ENCODE measurements around the gene STK33. TPM values are rescaled to one million over a fixed set of nuclear protein-coding genes. Genes with fewer than 3 reads are reported as not detected.

The STK33 gene
- polyA plus RNA-seq, 1 of the 3 experiments (the other 2 are of a cell fraction) = 12.3 TPM

DNA sequence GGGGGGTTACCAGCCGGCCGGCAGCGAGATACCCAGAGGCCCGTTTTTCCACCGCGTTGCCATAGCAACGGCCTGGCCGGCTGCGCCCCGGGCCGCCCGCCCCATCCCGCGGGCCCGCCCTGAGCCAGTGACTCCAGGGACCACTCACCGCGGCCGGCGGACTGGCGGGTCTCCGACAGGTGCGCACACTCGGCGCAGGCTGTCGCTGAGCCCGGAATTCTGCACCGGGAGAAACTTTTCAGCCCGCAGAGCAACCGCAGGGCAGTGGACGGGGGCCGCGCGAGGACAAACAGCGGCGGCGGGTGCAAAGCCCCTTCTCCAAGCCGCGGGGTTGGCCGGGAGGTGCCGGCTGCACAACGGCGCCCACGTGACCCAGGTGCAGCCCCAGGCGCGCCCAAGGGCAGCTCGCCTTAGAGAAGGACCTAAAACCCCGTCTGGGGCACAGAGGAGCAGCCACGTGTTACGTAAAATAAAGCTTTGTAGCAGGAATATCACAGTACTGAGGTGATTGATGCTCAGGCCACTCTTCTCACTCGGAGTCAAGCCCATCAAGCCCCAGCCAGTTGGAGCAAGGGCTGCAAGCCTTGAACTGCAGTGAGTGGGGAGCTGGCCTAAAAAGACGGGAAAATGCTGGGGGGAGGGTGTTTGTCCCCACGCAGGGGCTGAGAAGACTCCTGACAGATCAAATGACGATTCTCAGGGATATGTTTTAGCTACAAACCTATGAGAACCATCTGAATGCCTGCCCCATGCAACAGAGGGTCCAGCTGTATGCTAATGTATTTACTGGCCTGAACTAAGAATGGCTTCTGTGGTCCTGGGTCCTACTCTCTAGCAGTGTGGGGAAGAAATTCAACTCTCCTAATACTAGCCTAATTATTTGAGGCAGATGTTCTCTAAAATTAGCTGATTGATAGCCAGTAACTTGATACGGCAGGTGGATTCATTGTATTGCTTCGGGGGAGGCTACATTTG, at the start of gene STK33 (continued):
- TF ChIP-seq NFIC (IDR thresholded peaks at IDR 0.05; ENCODE audit: borderline replicate concordance) (no peak), NRF1 (IDR thresholded peaks at IDR 0.05; ENCODE audit: low read depth, low read length) (no peak)
- TF ChIP-seq, protein P1, sequence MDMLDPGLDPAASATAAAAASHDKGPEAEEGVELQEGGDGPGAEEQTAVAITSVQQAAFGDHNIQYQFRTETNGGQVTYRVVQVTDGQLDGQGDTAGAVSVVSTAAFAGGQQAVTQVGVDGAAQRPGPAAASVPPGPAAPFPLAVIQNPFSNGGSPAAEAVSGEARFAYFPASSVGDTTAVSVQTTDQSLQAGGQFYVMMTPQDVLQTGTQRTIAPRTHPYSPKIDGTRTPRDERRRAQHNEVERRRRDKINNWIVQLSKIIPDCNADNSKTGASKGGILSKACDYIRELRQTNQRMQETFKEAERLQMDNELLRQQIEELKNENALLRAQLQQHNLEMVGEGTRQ (IDR thresholded peaks at IDR 0.05; ENCODE audit: borderline replicate concordance, low read depth, low read length) = peak; percentile 60
- TF ChIP-seq, protein P2, sequence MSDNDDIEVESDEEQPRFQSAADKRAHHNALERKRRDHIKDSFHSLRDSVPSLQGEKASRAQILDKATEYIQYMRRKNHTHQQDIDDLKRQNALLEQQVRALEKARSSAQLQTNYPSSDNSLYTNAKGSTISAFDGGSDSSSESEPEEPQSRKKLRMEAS (IDR thresholded peaks at IDR 0.05; ENCODE audit: low read depth) = peak; percentile 78

DNA sequence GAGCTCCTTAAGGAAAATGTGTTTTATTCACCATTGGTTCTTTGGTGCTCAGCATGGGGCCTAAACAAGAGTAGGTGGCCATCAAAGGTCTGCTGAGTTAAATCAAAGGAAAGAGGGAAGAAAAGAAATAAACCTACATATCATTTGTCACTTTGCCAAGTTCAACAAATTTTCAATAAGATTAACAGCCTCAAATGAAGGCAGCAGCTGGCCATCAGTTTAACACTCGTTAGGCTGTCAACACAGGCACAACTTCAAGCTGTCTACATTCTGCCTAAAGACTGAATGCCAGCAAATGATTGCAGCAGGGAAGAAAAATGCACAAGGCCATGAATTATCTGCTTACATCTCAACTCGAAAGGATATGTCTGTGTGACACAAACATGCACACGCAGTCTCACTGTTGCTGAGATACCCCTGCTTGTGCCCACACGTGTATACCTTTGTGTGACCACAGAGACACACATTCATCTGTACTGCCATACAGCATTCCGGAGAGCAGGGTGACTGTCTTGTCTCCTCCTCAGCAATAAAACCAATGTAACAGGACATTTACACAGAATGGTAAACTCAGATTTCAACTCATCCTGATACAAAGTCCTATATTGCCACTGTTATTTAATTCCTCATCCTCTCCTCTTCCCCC, 48.3 kb upstream of the STK33 start:
- Histone ChIP-seq H3K27ac (ENCODE audit: low read depth in 2 of 2, low read length in 1 of 2) (no peak overlapping the region), H3K9ac (no peak overlapping the region), H3K4me1 (ENCODE audit: control insufficient read depth in 1 of 2, insufficient read depth in 2 of 2, low read depth in 1 of 2, low read length in 1 of 2) (no peaks in the 10 kb centered on the region; a peak in 1 of 4 replicates), H3K9me3 (no peaks in the 10 kb centered on the region), H2AFZ (ENCODE audit: low read depth) (no peak overlapping the region), H3K27me3 (ENCODE audit: insufficient read depth) (no peaks in the 10 kb centered on the region), H3K36me3 (replicated peaks in 1 of 2; ENCODE audit: control insufficient read depth in 1 of 2, insufficient read depth in 2 of 2, low read length in 1 of 2) (peaks cover 9 to 46% of the 10 kb centered on the region in 2 experiments), H4K20me1 (ENCODE audit: insufficient read depth) (no peaks in the 10 kb centered on the region), H3F3A (replicated peaks; ENCODE audit: insufficient read depth) (no peaks in the 10 kb centered on the region), H3K9me2 (no peaks in the 10 kb centered on the region), H3K4me3 (ENCODE audit: low read depth in 2 of 2, low read length in 1 of 2) (no peak overlapping the region), H3K79me2 (ENCODE audit: insufficient read depth) (no peaks in the 10 kb centered on the region), H3K4me2 (no peak overlapping the region)
- ChIA-PET POLR2A (no interaction called here), CTCF (no interaction called here)
- WGBS (ENCODE audit: low lambda C conversion rate) = 91% methylated on average over 5 of the region's 5 CpGs
- no peak for DNase-seq
- TF ChIP-seq FOXM1 (IDR thresholded peaks at IDR 0.05; ENCODE audit: low read depth) (no peak), TEAD4 (IDR thresholded peaks at IDR 0.05; ENCODE audit: borderline replicate concordance, insufficient read depth) (no peak), RXRA (IDR thresholded peaks at IDR 0.05; ENCODE audit: borderline replicate concordance, low read depth) (no peak), YY1 (IDR thresholded peaks at IDR 0.05; ENCODE audit: low read depth) (no peak), NFIC (IDR thresholded peaks at IDR 0.05; ENCODE audit: borderline replicate concordance) (no peak), RFX5 (IDR thresholded peaks at IDR 0.05; ENCODE audit: low read length) (no peak), TAF1 (IDR thresholded peaks at IDR 0.05; ENCODE audit: borderline replicate concordance, low read depth, low read length) (no peak)
- TF ChIP-seq, protein P3, sequence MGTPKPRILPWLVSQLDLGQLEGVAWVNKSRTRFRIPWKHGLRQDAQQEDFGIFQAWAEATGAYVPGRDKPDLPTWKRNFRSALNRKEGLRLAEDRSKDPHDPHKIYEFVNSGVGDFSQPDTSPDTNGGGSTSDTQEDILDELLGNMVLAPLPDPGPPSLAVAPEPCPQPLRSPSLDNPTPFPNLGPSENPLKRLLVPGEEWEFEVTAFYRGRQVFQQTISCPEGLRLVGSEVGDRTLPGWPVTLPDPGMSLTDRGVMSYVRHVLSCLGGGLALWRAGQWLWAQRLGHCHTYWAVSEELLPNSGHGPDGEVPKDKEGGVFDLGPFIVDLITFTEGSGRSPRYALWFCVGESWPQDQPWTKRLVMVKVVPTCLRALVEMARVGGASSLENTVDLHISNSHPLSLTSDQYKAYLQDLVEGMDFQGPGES (IDR thresholded peaks at IDR 0.05; ENCODE audit: low read depth, low read length) = no peak
- TF ChIP-seq, protein P4, sequence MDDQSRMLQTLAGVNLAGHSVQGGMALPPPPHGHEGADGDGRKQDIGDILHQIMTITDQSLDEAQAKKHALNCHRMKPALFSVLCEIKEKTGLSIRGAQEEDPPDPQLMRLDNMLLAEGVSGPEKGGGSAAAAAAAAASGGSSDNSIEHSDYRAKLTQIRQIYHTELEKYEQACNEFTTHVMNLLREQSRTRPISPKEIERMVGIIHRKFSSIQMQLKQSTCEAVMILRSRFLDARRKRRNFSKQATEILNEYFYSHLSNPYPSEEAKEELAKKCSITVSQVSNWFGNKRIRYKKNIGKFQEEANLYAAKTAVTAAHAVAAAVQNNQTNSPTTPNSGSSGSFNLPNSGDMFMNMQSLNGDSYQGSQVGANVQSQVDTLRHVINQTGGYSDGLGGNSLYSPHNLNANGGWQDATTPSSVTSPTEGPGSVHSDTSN (IDR thresholded peaks at IDR 0.05) = no peak
- TF ChIP-seq, protein P1 (IDR thresholded peaks at IDR 0.05; ENCODE audit: borderline replicate concordance, low read depth, low read length) = no peak
